HEK293 (cell line): ENCODE measurements around the gene IFT172.

ENCODE experiments used
- CTCF ChIA-PET: fragments of 350-600 bp; formaldehyde crosslinking; extraction: SDS; loops from one replicate; lab custom pipeline; 2021; ENCODE audit warnings: antibody characterized with exemption; lab: Yijun Ruan, JAX
- POLR2A ChIA-PET: fragments of 300-600 bp; formaldehyde crosslinking; extraction: SDS; loops from one replicate; lab custom pipeline; 2020; ENCODE audit warnings: antibody characterized with exemption, inconsistent platforms; lab: Yijun Ruan, JAX
- H3K27ac ChIP-seq: fragments of 200-500 bp; sonication (Bioruptor generic); 2 replicates; pipeline ENCODE4 v1.5.1; 2014; ENCODE audit warnings: low read depth, low read length, control low read depth, inconsistent platforms; ENCODE audit errors: extremely low read depth
- H3K36me3 ChIP-seq, 2 experiments: fragments of 200-500 bp in 1 of 2; sonication (Bioruptor generic) in 1 of 2; 1 replicate in 1 of 2; 2 replicates in 1 of 2; pipeline ENCODE4 v1.5.1; 2014 to 2017; ENCODE audit warnings: inconsistent platforms in 2 of 2, low read length in 2 of 2; ENCODE audit not compliant: control insufficient read depth in 2 of 2, insufficient read depth in 1 of 2
- H3K4me1 ChIP-seq: fragments of 200-500 bp; sonication (Bioruptor generic); 2 replicates; pipeline ENCODE4 v1.5.1; 2014; ENCODE audit warnings: mild to moderate bottlenecking, low read length, inconsistent platforms; ENCODE audit not compliant: control insufficient read depth, insufficient read depth
- H3K4me3 ChIP-seq: 2 replicates; pipeline ENCODE4 v1.5.1; 2011; ENCODE audit warnings: low read depth, mild to moderate bottlenecking, control low read depth, low read length, moderate library complexity
- H3K9me3 ChIP-seq: fragments of 200-500 bp; sonication (Bioruptor generic); 2 replicates; pipeline ENCODE4 v1.5.1; 2014; ENCODE audit warnings: low read depth, low read length, inconsistent platforms; ENCODE audit not compliant: control insufficient read depth, insufficient read depth
- SP2 ChIP-seq: fragments of 450-650 bp; formaldehyde crosslinking; IDR thresholded peaks from 2 replicates; pipeline ENCODE4 v1.5.1; 2016; ENCODE audit warnings: missing biosample characterization, missing genetic modification characterization
- TRIM28 ChIP-seq: IDR thresholded peaks from 2 replicates; pipeline ENCODE4 v1.6.1; 2011; ENCODE audit warnings: low read length, control low read depth, borderline replicate concordance
- YY2 ChIP-seq: fragments of 450-650 bp; formaldehyde crosslinking; IDR thresholded peaks from 2 replicates; pipeline ENCODE4 v1.5.1; 2016; ENCODE audit warnings: missing biosample characterization, missing genetic modification characterization
- ZNF112 ChIP-seq: fragments of 450-650 bp; formaldehyde crosslinking; IDR thresholded peaks from 2 replicates; pipeline ENCODE4 v1.5.0; 2017; ENCODE audit warnings: missing biosample characterization, missing genetic modification characterization
- ZNF140 ChIP-seq: fragments of 450-650 bp; formaldehyde crosslinking; IDR thresholded peaks from 2 replicates; pipeline ENCODE4 v1.5.1; 2016; ENCODE audit warnings: missing biosample characterization, missing genetic modification characterization
- ZNF433 ChIP-seq: fragments of 450-650 bp; formaldehyde crosslinking; IDR thresholded peaks from 2 replicates; pipeline ENCODE4 v1.5.1; 2016; ENCODE audit warnings: missing biosample characterization, missing genetic modification characterization, low read depth
- ZNF558 ChIP-seq: fragments of 450-650 bp; formaldehyde crosslinking; IDR thresholded peaks from 2 replicates; pipeline ENCODE4 v1.5.1; 2016; ENCODE audit warnings: missing biosample characterization, missing genetic modification characterization
- ZNF560 ChIP-seq: fragments of 450-650 bp; formaldehyde crosslinking; IDR thresholded peaks from 2 replicates; pipeline ENCODE4 v1.5.1; 2017; ENCODE audit warnings: missing biosample characterization, missing genetic modification characterization, borderline replicate concordance
- ZNF707 ChIP-seq: fragments of 450-650 bp; formaldehyde crosslinking; IDR thresholded peaks from 2 replicates; pipeline ENCODE4 v1.5.1; 2016; ENCODE audit warnings: missing biosample characterization, missing genetic modification characterization
- ZNF837 ChIP-seq: fragments of 450-650 bp; formaldehyde crosslinking; IDR thresholded peaks from 2 replicates; pipeline ENCODE4 v1.5.1; 2016; ENCODE audit warnings: missing biosample characterization, missing genetic modification characterization
- TF ChIP-seq, protein P1 (sequence below): fragments of 450-650 bp; formaldehyde crosslinking; conservative IDR thresholded peaks from 2 replicates; pipeline ENCODE4 v1.5.1; 2016; ENCODE audit warnings: low read depth, missing biosample characterization, missing genetic modification characterization
- TF ChIP-seq, protein P2 (sequence below): fragments of 450-650 bp; formaldehyde crosslinking; IDR thresholded peaks from 2 replicates; pipeline ENCODE4 v1.5.1; 2017; ENCODE audit warnings: missing biosample characterization, missing genetic modification characterization
- TF ChIP-seq, protein P3 (sequence below): fragments of 450-650 bp; formaldehyde crosslinking; IDR thresholded peaks from 2 replicates; pipeline ENCODE4 v1.5.1; 2017; ENCODE audit warnings: missing biosample characterization, missing genetic modification characterization
- TF ChIP-seq, protein P4 (sequence below): fragments of 450-650 bp; formaldehyde crosslinking; IDR thresholded peaks from 2 replicates; pipeline ENCODE4 v1.5.1; 2016; ENCODE audit warnings: missing biosample characterization, missing genetic modification characterization
- TF ChIP-seq, protein P5 (sequence below): fragments of 450-650 bp; formaldehyde crosslinking; IDR thresholded peaks from 2 replicates; pipeline ENCODE4 v1.5.1; 2016; ENCODE audit warnings: missing biosample characterization, missing genetic modification characterization, borderline replicate concordance

IFT172 gene

DNA sequence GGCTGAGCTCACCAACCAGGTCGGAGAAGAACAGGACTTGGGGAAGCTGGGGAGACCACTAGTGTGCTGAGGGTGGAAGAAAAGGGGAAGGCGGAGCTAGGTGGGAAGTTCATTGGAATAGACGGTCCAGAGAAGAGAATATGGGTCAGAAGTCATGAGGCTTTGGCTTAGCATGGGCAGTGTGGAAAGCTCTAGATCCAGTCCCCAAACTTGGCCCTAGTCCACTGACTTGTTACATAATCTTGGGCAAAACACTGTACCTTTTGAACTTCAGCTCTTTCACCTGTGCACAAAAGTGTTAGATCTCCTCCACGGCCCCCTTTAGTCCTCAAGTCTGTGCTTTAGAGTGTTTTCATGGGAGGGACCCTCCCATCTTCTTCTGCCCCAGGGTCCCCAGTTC lies 17.8 kb upstream of the IFT172 start (continued):
- TF ChIP-seq, protein P1, sequence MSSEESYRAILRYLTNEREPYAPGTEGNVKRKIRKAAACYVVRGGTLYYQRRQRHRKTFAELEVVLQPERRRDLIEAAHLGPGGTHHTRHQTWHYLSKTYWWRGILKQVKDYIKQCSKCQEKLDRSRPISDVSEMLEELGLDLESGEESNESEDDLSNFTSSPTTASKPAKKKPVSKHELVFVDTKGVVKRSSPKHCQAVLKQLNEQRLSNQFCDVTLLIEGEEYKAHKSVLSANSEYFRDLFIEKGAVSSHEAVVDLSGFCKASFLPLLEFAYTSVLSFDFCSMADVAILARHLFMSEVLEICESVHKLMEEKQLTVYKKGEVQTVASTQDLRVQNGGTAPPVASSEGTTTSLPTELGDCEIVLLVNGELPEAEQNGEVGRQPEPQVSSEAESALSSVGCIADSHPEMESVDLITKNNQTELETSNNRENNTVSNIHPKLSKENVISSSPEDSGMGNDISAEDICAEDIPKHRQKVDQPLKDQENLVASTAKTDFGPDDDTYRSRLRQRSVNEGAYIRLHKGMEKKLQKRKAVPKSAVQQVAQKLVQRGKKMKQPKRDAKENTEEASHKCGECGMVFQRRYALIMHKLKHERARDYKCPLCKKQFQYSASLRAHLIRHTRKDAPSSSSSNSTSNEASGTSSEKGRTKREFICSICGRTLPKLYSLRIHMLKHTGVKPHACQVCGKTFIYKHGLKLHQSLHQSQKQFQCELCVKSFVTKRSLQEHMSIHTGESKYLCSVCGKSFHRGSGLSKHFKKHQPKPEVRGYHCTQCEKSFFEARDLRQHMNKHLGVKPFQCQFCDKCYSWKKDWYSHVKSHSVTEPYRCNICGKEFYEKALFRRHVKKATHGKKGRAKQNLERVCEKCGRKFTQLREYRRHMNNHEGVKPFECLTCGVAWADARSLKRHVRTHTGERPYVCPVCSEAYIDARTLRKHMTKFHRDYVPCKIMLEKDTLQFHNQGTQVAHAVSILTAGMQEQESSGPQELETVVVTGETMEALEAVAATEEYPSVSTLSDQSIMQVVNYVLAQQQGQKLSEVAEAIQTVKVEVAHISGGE, result no peak
- TF ChIP-seq ZNF837 (no peak), ZNF560 (no peak)
- TF ChIP-seq, protein P2, sequence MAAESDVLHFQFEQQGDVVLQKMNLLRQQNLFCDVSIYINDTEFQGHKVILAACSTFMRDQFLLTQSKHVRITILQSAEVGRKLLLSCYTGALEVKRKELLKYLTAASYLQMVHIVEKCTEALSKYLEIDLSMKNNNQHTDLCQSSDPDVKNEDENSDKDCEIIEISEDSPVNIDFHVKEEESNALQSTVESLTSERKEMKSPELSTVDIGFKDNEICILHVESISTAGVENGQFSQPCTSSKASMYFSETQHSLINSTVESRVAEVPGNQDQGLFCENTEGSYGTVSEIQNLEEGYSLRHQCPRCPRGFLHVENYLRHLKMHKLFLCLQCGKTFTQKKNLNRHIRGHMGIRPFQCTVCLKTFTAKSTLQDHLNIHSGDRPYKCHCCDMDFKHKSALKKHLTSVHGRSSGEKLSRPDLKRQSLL (tag by site-specific recombination), result no peak
- TF ChIP-seq, protein P3, sequence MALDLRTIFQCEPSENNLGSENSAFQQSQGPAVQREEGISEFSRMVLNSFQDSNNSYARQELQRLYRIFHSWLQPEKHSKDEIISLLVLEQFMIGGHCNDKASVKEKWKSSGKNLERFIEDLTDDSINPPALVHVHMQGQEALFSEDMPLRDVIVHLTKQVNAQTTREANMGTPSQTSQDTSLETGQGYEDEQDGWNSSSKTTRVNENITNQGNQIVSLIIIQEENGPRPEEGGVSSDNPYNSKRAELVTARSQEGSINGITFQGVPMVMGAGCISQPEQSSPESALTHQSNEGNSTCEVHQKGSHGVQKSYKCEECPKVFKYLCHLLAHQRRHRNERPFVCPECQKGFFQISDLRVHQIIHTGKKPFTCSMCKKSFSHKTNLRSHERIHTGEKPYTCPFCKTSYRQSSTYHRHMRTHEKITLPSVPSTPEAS (tag by site-specific recombination), result no peak
- TF ChIP-seq, all 188 proteins: peak for 0

DNA sequence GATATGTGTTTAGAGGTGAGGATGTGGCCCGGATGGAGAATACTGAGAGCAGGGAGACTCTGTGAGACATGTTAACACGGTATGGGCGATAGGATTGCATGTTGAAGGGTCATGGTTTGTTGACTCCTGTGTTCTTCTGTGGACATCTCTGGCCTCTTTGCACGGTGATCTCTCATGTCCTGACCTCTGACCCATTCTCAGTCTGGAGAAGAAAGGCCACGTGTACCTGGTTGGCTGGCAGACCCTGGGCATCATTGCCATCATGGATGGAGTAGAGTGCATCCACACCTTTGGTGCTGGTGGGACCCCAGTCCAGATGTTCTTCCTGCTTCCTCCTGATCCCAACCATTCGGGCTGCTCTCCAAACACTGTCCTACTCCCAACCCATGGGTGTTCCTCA lies 17.0 kb upstream of the IFT172 start:
- POLR2A ChIA-PET, result no interaction called here
- Histone ChIP-seq H3K27ac (no peak overlapping the region), H3K9me3 (no peaks in the 10 kb centered on the region), H3K4me1 (0 out of 2 replicates have a peak, but pooled peaks cover 2% of the 10 kb centered on the region), H3K36me3 (no peaks in the 10 kb centered on the region), H3K4me3 (no peak overlapping the region)
- CTCF ChIA-PET, result no interaction called here
- TF ChIP-seq, protein P4, sequence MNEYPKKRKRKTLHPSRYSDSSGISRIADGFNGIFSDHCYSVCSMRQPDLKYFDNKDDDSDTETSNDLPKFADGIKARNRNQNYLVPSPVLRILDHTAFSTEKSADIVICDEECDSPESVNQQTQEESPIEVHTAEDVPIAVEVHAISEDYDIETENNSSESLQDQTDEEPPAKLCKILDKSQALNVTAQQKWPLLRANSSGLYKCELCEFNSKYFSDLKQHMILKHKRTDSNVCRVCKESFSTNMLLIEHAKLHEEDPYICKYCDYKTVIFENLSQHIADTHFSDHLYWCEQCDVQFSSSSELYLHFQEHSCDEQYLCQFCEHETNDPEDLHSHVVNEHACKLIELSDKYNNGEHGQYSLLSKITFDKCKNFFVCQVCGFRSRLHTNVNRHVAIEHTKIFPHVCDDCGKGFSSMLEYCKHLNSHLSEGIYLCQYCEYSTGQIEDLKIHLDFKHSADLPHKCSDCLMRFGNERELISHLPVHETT, result no peak
- TF ChIP-seq SP2 (tag by site-specific recombination) (no peak), TRIM28 (no peak), ZNF433 (tag by site-specific recombination) (no peak), ZNF140 (tag by site-specific recombination) (no peak)
- TF ChIP-seq, protein P5, sequence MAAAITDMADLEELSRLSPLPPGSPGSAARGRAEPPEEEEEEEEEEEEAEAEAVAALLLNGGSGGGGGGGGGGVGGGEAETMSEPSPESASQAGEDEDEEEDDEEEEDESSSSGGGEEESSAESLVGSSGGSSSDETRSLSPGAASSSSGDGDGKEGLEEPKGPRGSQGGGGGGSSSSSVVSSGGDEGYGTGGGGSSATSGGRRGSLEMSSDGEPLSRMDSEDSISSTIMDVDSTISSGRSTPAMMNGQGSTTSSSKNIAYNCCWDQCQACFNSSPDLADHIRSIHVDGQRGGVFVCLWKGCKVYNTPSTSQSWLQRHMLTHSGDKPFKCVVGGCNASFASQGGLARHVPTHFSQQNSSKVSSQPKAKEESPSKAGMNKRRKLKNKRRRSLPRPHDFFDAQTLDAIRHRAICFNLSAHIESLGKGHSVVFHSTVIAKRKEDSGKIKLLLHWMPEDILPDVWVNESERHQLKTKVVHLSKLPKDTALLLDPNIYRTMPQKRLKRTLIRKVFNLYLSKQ (tag by site-specific recombination), result no peak

DNA sequence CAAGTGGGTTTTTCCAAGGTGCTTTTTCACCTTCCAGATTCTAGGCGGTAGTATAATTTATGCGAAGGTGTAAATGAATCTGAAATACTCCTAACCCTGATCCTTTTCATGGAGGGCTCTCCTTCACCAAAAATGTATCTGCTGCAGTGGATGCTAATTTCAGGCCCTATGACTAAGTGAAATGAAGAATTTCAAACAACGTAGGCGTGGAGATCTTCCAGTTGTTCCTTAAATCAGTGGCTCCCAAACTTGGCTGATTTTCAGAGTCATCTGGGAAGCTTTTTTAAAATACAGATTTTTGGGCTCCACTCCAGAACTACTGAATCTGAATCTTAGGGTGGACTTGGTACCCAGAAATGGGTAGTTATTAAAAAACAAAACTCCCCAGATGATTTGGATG lies 12.6 kb upstream of the IFT172 start:
- TF ChIP-seq ZNF112 (tag by site-specific recombination) (no peak), ZNF707 (no peak), YY2 (tag by site-specific recombination) (no peak), ZNF558 (no peak)
- no peaks in the 10 kb centered on the region for H3K4me1 ChIP-seq
- no peaks in the 10 kb centered on the region for H3K36me3 ChIP-seq
- no peak overlapping the region for H3K27ac ChIP-seq
- no peak overlapping the region for H3K4me3 ChIP-seq
- no peaks in the 10 kb centered on the region for H3K9me3 ChIP-seq
- ChIA-PET CTCF (no interaction called here), POLR2A (no interaction called here)
